ENCODE measurements around the gene TRMT1L. TPM values are rescaled to one million over a fixed set of nuclear protein-coding genes. Genes with fewer than 3 reads are reported as not detected.
"Not testable (repeated sequence)": the region's sequence is repeated elsewhere in the genome, so short reads cannot be mapped to it uniquely, and the experiment has no call there.

The TRMT1L gene
- polyA plus RNA-seq (2013): 12.3 TPM

- peaks cover 25 to 44% (median 34%) of the 10 kb centered on the region in 4 experiments for H3K4me1 ChIP-seq (ENCODE audit: control extremely low read depth in 1 of 4, control insufficient read depth in 4 of 4, insufficient read depth in 4 of 4, low read length in 3 of 4)
- DNase-seq: peak; percentile 99 to 100 (median 100)
- POLR2A ChIA-PET: interaction anchor here (1.1 kb wide), 1 partner anchor 13 kb away, joined by 3 read pairs; no protein-coding TSS in a partner anchor
- 0% methylated on average over 16 of the region's 63 CpGs for WGBS (ENCODE audit: insufficient coverage)
- peak within 1 kb of the TSS; percentile 90 to 100 (median 97) for H3K4me3 ChIP-seq (ENCODE audit: control insufficient read depth in 1 of 7, extremely low read depth in 1 of 7, insufficient read depth in 4 of 7, low read depth in 2 of 7, low read length in 6 of 7)
- CTCF ChIA-PET: interaction anchor here (1.4 to 5.6 kb wide), 4 partner anchors 10 to 172 kb away, joined by 3 to 59 read pairs (median 4); no protein-coding TSS in a partner anchor
- H3K36me3 ChIP-seq (ENCODE audit: control insufficient read depth in 4 of 4, insufficient read depth in 4 of 4, low read length in 3 of 4): peaks cover 0 to 6% (median 1%) of the 10 kb centered on the region in 4 experiments
- no peaks in the 10 kb centered on the region for H3K27me3 ChIP-seq (replicated peaks in 2 of 5; ENCODE audit: control insufficient read depth in 4 of 5, insufficient read depth in 5 of 5, low read length in 4 of 5)
- no peaks in the 10 kb centered on the region for H3K9me3 ChIP-seq (ENCODE audit: control extremely low read depth in 1 of 5, control insufficient read depth in 4 of 5, insufficient read depth in 2 of 5, low read depth in 1 of 5, low read length in 4 of 5)
- peak within 1 kb of the TSS; percentile 97 to 99 for H3K27ac ChIP-seq (ENCODE audit: insufficient read depth in 1 of 2, low read depth in 1 of 2, low read length in 2 of 2, poor library complexity in 1 of 2, severe bottlenecking in 2 of 2)
Measured at GRCh38 chr1:185156854-185157598, at the start of gene TRMT1L, which contains the start of gene SWT1. Gene TRMT1L, minus strand, starts transcription at chr1:185156953. Its CDS starts 241 bp downstream, at chr1:185156712. Gene SWT1, plus strand, starts transcription at chr1:185157167. Its CDS starts 3,675 bp downstream, at chr1:185160842.

GRCh38 chr1:185200889-185201288 lies 44.1 kb upstream of the TRMT1L start:
- peaks cover 0 to 11% (median 3%) of the 10 kb centered on the region in 5 experiments for H3K9me3 ChIP-seq (ENCODE audit: control extremely low read depth in 1 of 5, control insufficient read depth in 4 of 5, insufficient read depth in 2 of 5, low read depth in 1 of 5, low read length in 4 of 5)
- POLR2A ChIA-PET: no interaction called here
- H3K4me3 ChIP-seq (ENCODE audit: control insufficient read depth in 1 of 7, extremely low read depth in 1 of 7, insufficient read depth in 4 of 7, low read depth in 2 of 7, low read length in 6 of 7): no peak overlapping the region
- no peaks in the 10 kb centered on the region for H3K4me1 ChIP-seq (ENCODE audit: control extremely low read depth in 1 of 4, control insufficient read depth in 4 of 4, insufficient read depth in 4 of 4, low read length in 3 of 4)
- H3K36me3 ChIP-seq (ENCODE audit: control insufficient read depth in 4 of 4, insufficient read depth in 4 of 4, low read length in 3 of 4): peaks cover 0 to 10% (median 1%) of the 10 kb centered on the region in 4 experiments
- no peaks in the 10 kb centered on the region for H3K27me3 ChIP-seq (replicated peaks in 2 of 5; ENCODE audit: control insufficient read depth in 4 of 5, insufficient read depth in 5 of 5, low read length in 4 of 5)
- CTCF ChIA-PET: no interaction called here
- H3K27ac ChIP-seq (ENCODE audit: insufficient read depth in 1 of 2, low read depth in 1 of 2, low read length in 2 of 2, poor library complexity in 1 of 2, severe bottlenecking in 2 of 2): no peak overlapping the region
- WGBS (ENCODE audit: insufficient coverage): over 99% methylated on average over 8 of the region's 8 CpGs
- DNase-seq: no peak

- H3K27ac ChIP-seq (ENCODE audit: insufficient read depth in 1 of 2, low read depth in 1 of 2, low read length in 2 of 2, poor library complexity in 1 of 2, severe bottlenecking in 2 of 2); POLR2A ChIA-PET; H3K4me1 ChIP-seq (ENCODE audit: control extremely low read depth in 1 of 4, control insufficient read depth in 4 of 4, insufficient read depth in 4 of 4, low read length in 3 of 4); H3K27me3 ChIP-seq (replicated peaks in 2 of 5; ENCODE audit: control insufficient read depth in 4 of 5, insufficient read depth in 5 of 5, low read length in 4 of 5); H3K4me3 ChIP-seq (ENCODE audit: control insufficient read depth in 1 of 7, extremely low read depth in 1 of 7, insufficient read depth in 4 of 7, low read depth in 2 of 7, low read length in 6 of 7); DNase-seq: not testable (repeated sequence)
- 93% methylated on average over 2 of the region's 4 CpGs for WGBS (ENCODE audit: insufficient coverage)
- H3K36me3 ChIP-seq (ENCODE audit: control insufficient read depth in 4 of 4, insufficient read depth in 4 of 4, low read length in 3 of 4): peaks cover 0 to 11% (median 1%) of the 10 kb centered on the region in 4 experiments
- CTCF ChIA-PET: interaction anchor here (0.6 to 1.4 kb wide), 2 partner anchors 28 to 373 kb away, joined by 3 read pairs; no protein-coding TSS in a partner anchor
- H3K9me3 ChIP-seq (ENCODE audit: control extremely low read depth in 1 of 5, control insufficient read depth in 4 of 5, insufficient read depth in 2 of 5, low read depth in 1 of 5, low read length in 4 of 5): peaks cover 0 to 11% (median 3%) of the 10 kb centered on the region in 5 experiments
Measured at GRCh38 chr1:185198712-185199111, 42.0 kb upstream of the TRMT1L start.

- Histone ChIP-seq H3K4me3 (ENCODE audit: control insufficient read depth in 1 of 7, extremely low read depth in 1 of 7, insufficient read depth in 4 of 7, low read depth in 2 of 7, low read length in 6 of 7) (no peak overlapping the region), H3K4me1 (ENCODE audit: control extremely low read depth in 1 of 4, control insufficient read depth in 4 of 4, insufficient read depth in 4 of 4, low read length in 3 of 4) (no peaks in the 10 kb centered on the region), H3K27me3 (replicated peaks in 2 of 5; ENCODE audit: control insufficient read depth in 4 of 5, insufficient read depth in 5 of 5, low read length in 4 of 5) (no peaks in the 10 kb centered on the region), H3K36me3 (ENCODE audit: control insufficient read depth in 4 of 4, insufficient read depth in 4 of 4, low read length in 3 of 4) (peaks cover 0 to 10% (median 2%) of the 10 kb centered on the region in 4 experiments), H3K27ac (ENCODE audit: insufficient read depth in 1 of 2, low read depth in 1 of 2, low read length in 2 of 2, poor library complexity in 1 of 2, severe bottlenecking in 2 of 2) (no peak overlapping the region), H3K9me3 (ENCODE audit: control extremely low read depth in 1 of 5, control insufficient read depth in 4 of 5, insufficient read depth in 2 of 5, low read depth in 1 of 5, low read length in 4 of 5) (peaks cover 0 to 8% (median 0%) of the 10 kb centered on the region in 5 experiments)
- DNase-seq: no peak
- no CpG with 5 or more reads among the region's 1 CpG for WGBS (ENCODE audit: insufficient coverage)
- ChIA-PET CTCF (no interaction called here), POLR2A (no interaction called here)
Measured at GRCh38 chr1:185193756-185194155, 37.0 kb upstream of the TRMT1L start.

GRCh38 chr1:185170291-185170848 lies 13.6 kb upstream of the TRMT1L start:
- Histone ChIP-seq H3K9me3 (ENCODE audit: control extremely low read depth in 1 of 5, control insufficient read depth in 4 of 5, insufficient read depth in 2 of 5, low read depth in 1 of 5, low read length in 4 of 5) (no peaks in the 10 kb centered on the region), H3K27me3 (replicated peaks in 2 of 5; ENCODE audit: control insufficient read depth in 4 of 5, insufficient read depth in 5 of 5, low read length in 4 of 5) (no peaks in the 10 kb centered on the region), H3K4me1 (ENCODE audit: control extremely low read depth in 1 of 4, control insufficient read depth in 4 of 4, insufficient read depth in 4 of 4, low read length in 3 of 4) (peaks cover 6 to 10% (median 9%) of the 10 kb centered on the region in 4 experiments), H3K4me3 (ENCODE audit: control insufficient read depth in 1 of 7, extremely low read depth in 1 of 7, insufficient read depth in 4 of 7, low read depth in 2 of 7, low read length in 6 of 7) (peak overlapping the region in 4 of 7 experiments; percentile 4 to 55 (median 44)), H3K27ac (ENCODE audit: insufficient read depth in 1 of 2, low read depth in 1 of 2, low read length in 2 of 2, poor library complexity in 1 of 2, severe bottlenecking in 2 of 2) (no peak overlapping the region), H3K36me3 (ENCODE audit: control insufficient read depth in 4 of 4, insufficient read depth in 4 of 4, low read length in 3 of 4) (peaks cover 0 to 5% (median 1%) of the 10 kb centered on the region in 4 experiments)
- POLR2A ChIA-PET: interaction anchor here (0.9 kb wide), 1 partner anchor 13 kb away, joined by 3 read pairs; the partner anchor contains the start of gene SWT1
- CTCF ChIA-PET: interaction anchor here (0.6 to 4.5 kb wide), 48 partner anchors 8 to 1504 kb away, joined by 3 to 64 read pairs (median 4); partner anchors contain the start of genes NIBAN1, SWT1 and TRMT1L
- WGBS (ENCODE audit: insufficient coverage): 17% methylated on average over 3 of the region's 5 CpGs
- DNase-seq: peak; percentile 76 to 89 (median 87)

GRCh38 chr1:185166106-185166505 lies 9.4 kb upstream of the TRMT1L start:
- DNase-seq: peak; percentile 44 to 87 (median 79)
- Histone ChIP-seq H3K4me3 (ENCODE audit: control insufficient read depth in 1 of 7, extremely low read depth in 1 of 7, insufficient read depth in 4 of 7, low read depth in 2 of 7, low read length in 6 of 7) (peak overlapping the region in 1 of 7 experiments; percentile 37), H3K27me3 (replicated peaks in 2 of 5; ENCODE audit: control insufficient read depth in 4 of 5, insufficient read depth in 5 of 5, low read length in 4 of 5) (no peaks in the 10 kb centered on the region), H3K4me1 (ENCODE audit: control extremely low read depth in 1 of 4, control insufficient read depth in 4 of 4, insufficient read depth in 4 of 4, low read length in 3 of 4) (peaks cover 9 to 14% (median 11%) of the 10 kb centered on the region in 4 experiments), H3K36me3 (ENCODE audit: control insufficient read depth in 4 of 4, insufficient read depth in 4 of 4, low read length in 3 of 4) (peaks cover 0 to 9% (median 4%) of the 10 kb centered on the region in 4 experiments), H3K27ac (ENCODE audit: insufficient read depth in 1 of 2, low read depth in 1 of 2, low read length in 2 of 2, poor library complexity in 1 of 2, severe bottlenecking in 2 of 2) (peak overlapping the region; percentile 25 to 78), H3K9me3 (ENCODE audit: control extremely low read depth in 1 of 5, control insufficient read depth in 4 of 5, insufficient read depth in 2 of 5, low read depth in 1 of 5, low read length in 4 of 5) (no peaks in the 10 kb centered on the region)
- ChIA-PET CTCF (interaction anchor here (1.3 to 2.3 kb wide), 2 partner anchors 182 to 361 kb away, joined by 3 to 6 read pairs; no protein-coding TSS in a partner anchor), POLR2A (no interaction called here)
- no CpG with 5 or more reads among the region's 1 CpG for WGBS (ENCODE audit: insufficient coverage)
